AG10803 (cell line): ENCODE results near the gene PCID2.

Source experiments
- DNase-seq: peaks from one replicate; pipeline ENCODE4 v3.0.0; 2010; ENCODE audit warnings: low read depth
- H3K4me3 ChIP-seq: 2 replicates; pipeline ENCODE4 v1.5.1; 2011; ENCODE audit warnings: mild to moderate bottlenecking, low read length, control low read depth
- TF ChIP-seq, protein P1 (sequence below): conservative IDR thresholded peaks from 2 replicates; pipeline ENCODE4 v1.5.1; 2011; ENCODE audit warnings: mild to moderate bottlenecking, low read length, control low read depth, inconsistent platforms

Gene PCID2

DNA sequence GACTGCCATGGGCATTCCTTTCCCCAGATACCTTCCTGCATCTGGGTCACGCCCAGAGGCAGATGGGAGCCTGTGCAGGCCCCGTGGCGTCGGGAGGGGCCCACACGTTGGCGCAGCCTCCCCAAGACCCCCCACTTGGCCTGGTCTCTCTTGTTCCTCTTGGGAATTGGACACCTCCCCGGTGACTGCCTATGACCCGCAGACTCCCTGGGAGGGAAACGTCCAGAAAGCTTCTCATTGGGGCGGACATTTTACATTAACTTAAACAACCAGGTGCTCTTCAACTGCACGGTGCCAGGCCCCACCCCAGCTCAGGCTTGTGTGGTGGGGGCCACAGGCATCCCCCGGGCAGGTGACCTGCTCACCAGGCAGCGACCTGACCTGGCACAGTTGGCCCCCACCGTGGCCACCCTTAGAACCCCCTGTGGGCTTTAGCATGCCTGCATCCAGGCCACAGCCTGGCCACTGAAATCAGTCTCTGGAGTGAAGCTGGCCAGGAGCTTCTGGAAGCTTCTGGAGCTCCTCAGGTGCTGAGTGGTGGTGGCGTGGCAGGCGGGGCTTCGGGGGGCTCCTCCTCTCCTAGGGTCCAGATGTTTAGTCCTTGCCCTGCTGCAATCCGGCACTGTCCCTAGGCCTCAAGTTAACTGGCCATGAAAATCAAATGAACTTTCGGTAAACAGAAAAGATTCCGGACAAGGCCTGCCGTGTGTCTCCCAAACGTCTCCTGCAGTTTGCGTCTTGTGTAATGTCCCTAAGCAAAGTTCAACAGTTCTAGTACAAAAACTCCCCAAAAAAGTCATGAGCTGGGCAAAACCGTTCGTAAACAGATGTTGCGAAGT lies 58.5 kb downstream of the PCID2 start:
- TF ChIP-seq, protein P1, sequence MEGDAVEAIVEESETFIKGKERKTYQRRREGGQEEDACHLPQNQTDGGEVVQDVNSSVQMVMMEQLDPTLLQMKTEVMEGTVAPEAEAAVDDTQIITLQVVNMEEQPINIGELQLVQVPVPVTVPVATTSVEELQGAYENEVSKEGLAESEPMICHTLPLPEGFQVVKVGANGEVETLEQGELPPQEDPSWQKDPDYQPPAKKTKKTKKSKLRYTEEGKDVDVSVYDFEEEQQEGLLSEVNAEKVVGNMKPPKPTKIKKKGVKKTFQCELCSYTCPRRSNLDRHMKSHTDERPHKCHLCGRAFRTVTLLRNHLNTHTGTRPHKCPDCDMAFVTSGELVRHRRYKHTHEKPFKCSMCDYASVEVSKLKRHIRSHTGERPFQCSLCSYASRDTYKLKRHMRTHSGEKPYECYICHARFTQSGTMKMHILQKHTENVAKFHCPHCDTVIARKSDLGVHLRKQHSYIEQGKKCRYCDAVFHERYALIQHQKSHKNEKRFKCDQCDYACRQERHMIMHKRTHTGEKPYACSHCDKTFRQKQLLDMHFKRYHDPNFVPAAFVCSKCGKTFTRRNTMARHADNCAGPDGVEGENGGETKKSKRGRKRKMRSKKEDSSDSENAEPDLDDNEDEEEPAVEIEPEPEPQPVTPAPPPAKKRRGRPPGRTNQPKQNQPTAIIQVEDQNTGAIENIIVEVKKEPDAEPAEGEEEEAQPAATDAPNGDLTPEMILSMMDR = no peak
- no peak overlapping the region for H3K4me3 ChIP-seq
- DNase-seq = no peak

DNA sequence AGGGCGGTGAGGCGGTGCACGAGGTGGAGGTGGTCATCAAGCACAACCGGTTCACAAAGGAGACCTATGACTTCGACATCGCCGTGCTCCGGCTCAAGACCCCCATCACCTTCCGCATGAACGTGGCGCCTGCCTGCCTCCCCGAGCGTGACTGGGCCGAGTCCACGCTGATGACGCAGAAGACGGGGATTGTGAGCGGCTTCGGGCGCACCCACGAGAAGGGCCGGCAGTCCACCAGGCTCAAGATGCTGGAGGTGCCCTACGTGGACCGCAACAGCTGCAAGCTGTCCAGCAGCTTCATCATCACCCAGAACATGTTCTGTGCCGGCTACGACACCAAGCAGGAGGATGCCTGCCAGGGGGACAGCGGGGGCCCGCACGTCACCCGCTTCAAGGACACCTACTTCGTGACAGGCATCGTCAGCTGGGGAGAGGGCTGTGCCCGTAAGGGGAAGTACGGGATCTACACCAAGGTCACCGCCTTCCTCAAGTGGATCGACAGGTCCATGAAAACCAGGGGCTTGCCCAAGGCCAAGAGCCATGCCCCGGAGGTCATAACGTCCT lies 59.4 kb downstream of the PCID2 start:
- no peak for DNase-seq
- H3K4me3 ChIP-seq = no peak overlapping the region
- TF ChIP-seq, protein P1 = no peak

DNA sequence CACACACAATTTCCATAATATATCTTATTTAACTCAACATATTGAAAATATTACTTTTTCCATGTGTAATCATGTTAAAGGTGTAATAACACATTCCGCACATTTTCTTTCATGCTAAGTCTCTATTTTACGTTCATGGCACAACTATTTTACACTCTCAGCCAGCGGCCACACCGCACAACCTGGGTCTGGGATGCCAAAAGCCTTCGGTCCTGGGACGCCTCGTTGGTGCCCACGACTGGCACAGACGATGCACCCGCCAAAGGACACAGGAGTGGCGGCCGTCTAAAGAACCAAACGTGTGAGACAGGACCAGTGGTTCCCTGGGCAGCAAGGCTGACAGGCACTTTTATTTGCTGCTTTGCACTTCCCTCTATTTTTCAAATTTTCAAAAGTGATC lies 60.1 kb downstream of the PCID2 start:
- TF ChIP-seq, protein P1 = no peak
- no peak overlapping the region for H3K4me3 ChIP-seq
- DNase-seq = no peak

DNA sequence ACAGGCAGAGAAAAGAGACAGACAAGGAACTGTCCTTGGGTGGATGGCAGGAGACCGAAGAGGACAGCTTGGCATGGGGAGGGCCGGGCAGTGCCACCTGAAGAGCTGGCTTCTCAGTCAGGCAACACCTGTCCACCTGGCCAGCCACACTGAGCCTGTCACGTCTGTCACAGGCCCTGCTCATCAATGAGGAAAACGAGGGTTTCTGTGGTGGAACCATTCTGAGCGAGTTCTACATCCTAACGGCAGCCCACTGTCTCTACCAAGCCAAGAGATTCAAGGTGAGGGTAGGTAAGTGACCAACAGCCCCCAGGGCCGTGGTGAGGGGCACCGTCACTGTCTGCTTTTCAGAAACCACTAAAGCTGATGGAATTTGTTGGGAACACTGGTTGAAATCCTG lies 61.3 kb downstream of the PCID2 start:
- TF ChIP-seq, protein P1 = no peak
- no peak overlapping the region for H3K4me3 ChIP-seq
- no peak for DNase-seq

DNA sequence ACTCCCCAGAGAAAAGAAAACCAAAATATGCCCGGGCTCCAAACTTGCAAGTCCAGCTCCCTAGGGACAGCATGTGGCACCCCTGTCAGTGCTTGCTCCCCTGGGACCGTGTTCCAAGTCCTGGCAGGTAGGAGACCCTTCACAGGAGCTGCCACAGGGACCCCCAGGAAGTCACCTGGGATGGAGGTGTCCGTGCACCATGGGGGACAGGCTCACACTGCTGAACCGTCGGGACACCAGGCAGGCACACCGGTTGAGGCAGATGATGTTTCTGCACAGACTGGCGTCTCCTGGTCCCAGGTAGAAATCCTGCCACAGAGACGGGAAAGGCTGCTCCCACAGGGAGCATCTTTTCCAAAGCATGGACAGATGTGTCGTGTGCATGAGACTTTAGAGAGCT lies 61.7 kb downstream of the PCID2 start:
- TF ChIP-seq, protein P1 = no peak
- H3K4me3 ChIP-seq = no peak overlapping the region
- no peak for DNase-seq

DNA sequence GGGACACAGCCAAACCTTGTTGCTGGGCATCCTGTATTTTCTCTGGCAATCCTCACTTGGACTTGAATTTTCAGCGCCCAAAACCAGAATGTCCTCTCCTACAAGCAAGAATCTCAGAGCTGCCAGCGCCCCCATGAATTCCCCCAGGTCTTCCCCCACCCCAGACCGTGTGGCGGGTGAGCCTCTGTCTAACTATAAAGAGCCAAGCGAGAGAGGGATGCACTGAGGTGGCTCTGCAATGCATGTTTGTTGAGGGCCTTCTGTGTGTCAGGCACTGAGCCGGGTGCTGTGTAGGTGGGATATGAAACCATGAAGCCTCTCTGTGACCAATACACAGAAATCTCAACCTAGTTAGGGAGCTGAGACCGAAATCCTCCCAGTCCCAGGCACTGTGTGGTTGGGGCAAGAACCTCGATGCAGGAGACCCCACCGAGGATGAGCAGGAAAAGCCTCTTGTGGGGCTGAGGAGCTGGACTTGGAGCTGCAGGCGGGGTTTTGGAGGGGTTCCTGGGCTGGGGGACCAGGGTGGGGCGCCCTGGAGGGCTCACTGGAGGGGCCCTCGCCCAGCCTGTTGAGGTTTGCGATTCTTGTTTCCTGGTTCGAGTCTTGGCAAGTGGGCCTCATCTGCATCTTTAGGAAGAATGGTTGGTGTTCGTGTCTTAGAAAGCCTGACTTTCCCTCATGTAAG lies 62.4 kb downstream of the PCID2 start:
- DNase-seq = no peak
- H3K4me3 ChIP-seq = no peak overlapping the region
- TF ChIP-seq, protein P1 = no peak
